NB4 (cell line): ENCODE measurements around the gene TRIM25.

Experiments
- POLR2A ChIP-seq: IDR thresholded peaks from 2 replicates; pipeline ENCODE4 v1.6.1; 2011; ENCODE audit warnings: mild to moderate bottlenecking; ENCODE audit not compliant: insufficient read length; ENCODE audit errors: extremely low read depth
- TF ChIP-seq, protein P1 (sequence below): IDR thresholded peaks from one replicate; pipeline ENCODE4 v1.5.1; 2012; ENCODE audit warnings: low read depth, low read length

DNA sequence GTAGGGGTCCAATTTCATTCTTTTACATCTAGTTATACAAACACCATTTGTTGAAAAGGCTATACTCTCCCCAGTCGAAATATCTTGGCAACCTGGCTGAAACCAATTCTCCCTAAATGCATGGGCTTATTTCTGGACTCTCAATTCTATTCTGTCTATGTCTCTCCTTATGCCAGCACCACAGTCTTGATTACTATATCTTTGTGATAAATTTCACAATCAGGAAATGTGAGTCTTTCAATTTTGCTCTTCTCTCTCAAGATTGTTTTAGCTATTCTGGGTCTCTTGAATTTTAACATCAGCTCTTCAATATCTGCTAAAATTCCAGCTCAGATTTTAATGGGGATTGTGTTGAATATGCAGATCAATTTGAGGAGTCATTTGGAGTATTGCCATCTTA, 5.9 kb upstream of the TRIM25 start:
- no peak for TF ChIP-seq POLR2A
- TF ChIP-seq, protein P1, sequence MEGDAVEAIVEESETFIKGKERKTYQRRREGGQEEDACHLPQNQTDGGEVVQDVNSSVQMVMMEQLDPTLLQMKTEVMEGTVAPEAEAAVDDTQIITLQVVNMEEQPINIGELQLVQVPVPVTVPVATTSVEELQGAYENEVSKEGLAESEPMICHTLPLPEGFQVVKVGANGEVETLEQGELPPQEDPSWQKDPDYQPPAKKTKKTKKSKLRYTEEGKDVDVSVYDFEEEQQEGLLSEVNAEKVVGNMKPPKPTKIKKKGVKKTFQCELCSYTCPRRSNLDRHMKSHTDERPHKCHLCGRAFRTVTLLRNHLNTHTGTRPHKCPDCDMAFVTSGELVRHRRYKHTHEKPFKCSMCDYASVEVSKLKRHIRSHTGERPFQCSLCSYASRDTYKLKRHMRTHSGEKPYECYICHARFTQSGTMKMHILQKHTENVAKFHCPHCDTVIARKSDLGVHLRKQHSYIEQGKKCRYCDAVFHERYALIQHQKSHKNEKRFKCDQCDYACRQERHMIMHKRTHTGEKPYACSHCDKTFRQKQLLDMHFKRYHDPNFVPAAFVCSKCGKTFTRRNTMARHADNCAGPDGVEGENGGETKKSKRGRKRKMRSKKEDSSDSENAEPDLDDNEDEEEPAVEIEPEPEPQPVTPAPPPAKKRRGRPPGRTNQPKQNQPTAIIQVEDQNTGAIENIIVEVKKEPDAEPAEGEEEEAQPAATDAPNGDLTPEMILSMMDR = no peak
